AG04450 (cell line): ENCODE measurements around the gene RIPK4. TPM values are rescaled to one million over a fixed set of nuclear protein-coding genes. Genes with fewer than 3 reads are reported as not detected.

Source experiments
- CTCF ChIA-PET: fragments of 300-600, 350-600 bp; formaldehyde crosslinking; extraction: SDS; loops from one replicate; lab custom pipeline; 2022; ENCODE audit warnings: antibody characterized with exemption, inconsistent platforms; lab: Charles Lee
- POLR2A ChIA-PET: fragments of 350-600 bp; formaldehyde crosslinking; extraction: SDS; loops from one replicate; lab custom pipeline; 2021; ENCODE audit warnings: antibody characterized with exemption, inconsistent platforms; lab: Yijun Ruan, JAX
- DNase-seq: peaks from one replicate; pipeline ENCODE4 v3.0.0-alpha.2; 2011; ENCODE audit warnings: low read depth, low spot score
- H3K27ac ChIP-seq: one replicate; pipeline ENCODE4 v1.5.1; 2012; ENCODE audit warnings: low read depth, low read length, control low read depth
- H3K27me3 ChIP-seq: one replicate; pipeline ENCODE4 v1.6.0; 2012; ENCODE audit warnings: low read length; ENCODE audit not compliant: control insufficient read depth, insufficient read depth
- H3K4me3 ChIP-seq: 2 replicates; pipeline ENCODE4 v1.5.1; 2011; ENCODE audit warnings: mild to moderate bottlenecking, low read depth, low read length, control low read depth
- H3K9me3 ChIP-seq: 2 replicates; pipeline ENCODE4 v1.5.1; 2012; ENCODE audit warnings: low read length; ENCODE audit not compliant: control insufficient read depth, insufficient read depth
- polyA plus RNA-seq: library from polyadenylated mRNA; depleted of rRNA; stranded (reverse); fragments of >200 nt; gene quantifications from 2 replicates; pipeline ENCODE4 v1.2.3, GENCODE V29; 2011
- TF ChIP-seq, protein P1 (sequence below): IDR thresholded peaks from 2 replicates; pipeline ENCODE4 v1.5.1; 2011; ENCODE audit warnings: low read depth, low read length, control low read depth, inconsistent platforms

RIPK4 gene
- polyA plus RNA-seq, 1 experiment, result not detected

- Histone ChIP-seq H3K27ac (no peak overlapping the region), H3K4me3 (no peak overlapping the region), H3K9me3 (no peaks in the 10 kb centered on the region), H3K27me3 (peaks cover 6% of the 10 kb centered on the region)
- no peak for DNase-seq
- ChIA-PET CTCF (interaction anchor here (0.5 to 1.4 kb wide), 2 partner anchors 144 to 635 kb away, joined by 3 to 5 read pairs; no protein-coding TSS in a partner anchor), POLR2A (no interaction called here)
- TF ChIP-seq, protein P1, sequence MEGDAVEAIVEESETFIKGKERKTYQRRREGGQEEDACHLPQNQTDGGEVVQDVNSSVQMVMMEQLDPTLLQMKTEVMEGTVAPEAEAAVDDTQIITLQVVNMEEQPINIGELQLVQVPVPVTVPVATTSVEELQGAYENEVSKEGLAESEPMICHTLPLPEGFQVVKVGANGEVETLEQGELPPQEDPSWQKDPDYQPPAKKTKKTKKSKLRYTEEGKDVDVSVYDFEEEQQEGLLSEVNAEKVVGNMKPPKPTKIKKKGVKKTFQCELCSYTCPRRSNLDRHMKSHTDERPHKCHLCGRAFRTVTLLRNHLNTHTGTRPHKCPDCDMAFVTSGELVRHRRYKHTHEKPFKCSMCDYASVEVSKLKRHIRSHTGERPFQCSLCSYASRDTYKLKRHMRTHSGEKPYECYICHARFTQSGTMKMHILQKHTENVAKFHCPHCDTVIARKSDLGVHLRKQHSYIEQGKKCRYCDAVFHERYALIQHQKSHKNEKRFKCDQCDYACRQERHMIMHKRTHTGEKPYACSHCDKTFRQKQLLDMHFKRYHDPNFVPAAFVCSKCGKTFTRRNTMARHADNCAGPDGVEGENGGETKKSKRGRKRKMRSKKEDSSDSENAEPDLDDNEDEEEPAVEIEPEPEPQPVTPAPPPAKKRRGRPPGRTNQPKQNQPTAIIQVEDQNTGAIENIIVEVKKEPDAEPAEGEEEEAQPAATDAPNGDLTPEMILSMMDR, result no peak
Observed at GRCh38 chr21:41755934-41756773, 10.7 kb downstream of the RIPK4 start.

DNA sequence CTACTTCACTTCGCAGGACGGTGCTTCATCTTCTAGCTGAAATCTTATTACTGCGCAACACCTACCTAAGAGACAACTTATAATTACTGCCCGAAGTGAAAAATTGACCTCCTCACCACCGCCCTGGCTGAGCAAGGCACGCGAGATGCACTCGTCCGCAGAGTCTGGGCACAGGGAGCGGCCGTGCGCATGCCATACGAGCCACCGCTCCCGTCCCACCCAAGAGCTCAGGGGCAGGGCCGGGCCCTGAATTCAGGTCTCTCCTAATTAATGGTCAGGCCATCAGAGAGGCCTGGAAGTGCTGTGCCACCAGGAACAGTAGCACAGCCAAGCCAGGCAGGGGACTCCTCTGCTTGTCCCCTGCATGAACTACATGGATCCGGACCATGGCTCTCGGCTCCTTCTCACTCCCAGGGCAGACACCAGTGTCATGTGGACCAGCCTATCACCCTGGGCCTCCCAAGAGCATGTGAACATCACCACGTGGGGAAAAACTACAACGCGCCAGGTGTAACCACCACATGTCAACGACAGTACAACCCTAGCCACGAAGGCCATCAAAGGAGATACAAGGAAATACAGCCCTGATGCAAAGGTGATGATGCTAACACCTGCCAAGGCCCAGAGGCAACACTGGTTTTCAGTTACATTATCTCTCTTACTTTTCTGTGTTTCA, 11.5 kb downstream of the RIPK4 start:
- Histone ChIP-seq H3K27ac (no peak overlapping the region), H3K27me3 (no peaks in the 10 kb centered on the region), H3K9me3 (no peaks in the 10 kb centered on the region), H3K4me3 (no peak overlapping the region)
- POLR2A ChIA-PET, result no interaction called here
- DNase-seq, result no peak
- CTCF ChIA-PET, result interaction anchor here (0.5 to 1.4 kb wide), 3 partner anchors 143 to 634 kb away, joined by 3 to 9 read pairs (median 5); no protein-coding TSS in a partner anchor
- TF ChIP-seq, protein P1, result no peak

- CTCF ChIA-PET, result interaction anchor here (0.7 kb wide), 2 partner anchors 9 to 603 kb away, joined by 3 to 9 read pairs; no protein-coding TSS in a partner anchor
- Histone ChIP-seq H3K27me3 (no peaks in the 10 kb centered on the region), H3K27ac (no peak overlapping the region), H3K4me3 (no peak overlapping the region), H3K9me3 (no peaks in the 10 kb centered on the region)
- TF ChIP-seq, protein P1, result no peak
- POLR2A ChIA-PET, result no interaction called here
- no peak for DNase-seq
Observed at GRCh38 chr21:41754479-41754891, 12.4 kb downstream of the RIPK4 start.

GRCh38 chr21:41753006-41753898, 13.6 kb downstream of the RIPK4 start:
- TF ChIP-seq, protein P1, result no peak
- CTCF ChIA-PET, result interaction anchor here (1.3 kb wide), 1 partner anchor 140 kb away, joined by 4 read pairs; no protein-coding TSS in a partner anchor

More at GRCh38 chr21:41753006-41753898, 13.6 kb downstream of the RIPK4 start:
- Histone ChIP-seq H3K9me3 (no peaks in the 10 kb centered on the region), H3K27me3 (peaks cover 3% of the 10 kb centered on the region), H3K27ac (no peak overlapping the region), H3K4me3 (no peak overlapping the region)
- POLR2A ChIA-PET, result no interaction called here
- DNase-seq, result no peak
